ENCODE data around the gene MYH9.

Gene MYH9

DNA sequence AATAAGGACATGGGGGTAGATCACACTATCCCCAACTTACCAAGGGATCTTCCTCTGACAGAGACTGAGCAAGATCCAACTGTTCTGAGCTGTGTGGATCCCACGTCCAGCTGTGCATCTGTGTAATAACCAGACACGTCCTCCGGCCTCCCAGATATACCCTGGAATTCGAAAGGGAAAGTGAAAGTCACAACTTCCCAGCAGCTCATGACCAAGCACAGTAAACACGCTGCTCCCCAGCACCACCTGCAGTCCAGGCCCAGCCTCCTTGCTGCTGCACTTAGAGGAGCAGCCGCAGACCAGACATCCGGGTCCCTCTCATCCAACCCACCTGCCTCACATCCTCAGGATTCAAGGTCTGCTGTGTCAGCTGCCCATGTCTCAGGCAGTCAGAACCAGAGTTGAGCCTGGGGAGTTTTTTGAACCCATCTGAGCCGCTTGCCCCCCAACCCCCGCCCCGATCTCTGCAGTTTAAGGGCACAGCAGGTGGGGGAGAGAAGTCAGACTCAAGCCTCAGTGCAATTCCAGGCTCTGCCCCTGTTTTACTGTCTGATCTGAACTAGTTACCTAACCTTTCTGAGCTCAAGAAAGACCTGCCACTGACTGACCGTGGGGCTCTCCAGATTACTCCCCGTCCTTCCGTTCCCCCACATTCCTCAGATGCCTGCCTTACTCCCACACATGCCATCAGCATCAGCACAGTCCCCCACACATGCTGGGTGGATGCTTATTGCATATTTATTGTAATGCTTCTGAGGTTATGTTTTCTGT lies 148.2 kb downstream of the MYH9 start, which contains the start of gene APOL2:
Gene APOL2 (minus strand): TSS at position 127 of the 771 bp plus-strand sequence. CDS start 6,365 bp downstream, outside the sequence.
- in situ Hi-C loops (cut with MboI; ENCODE audit: low sequenced_read_pairs, unreplicated experiment) = no loop called here
- TF ChIP-seq, protein P1, sequence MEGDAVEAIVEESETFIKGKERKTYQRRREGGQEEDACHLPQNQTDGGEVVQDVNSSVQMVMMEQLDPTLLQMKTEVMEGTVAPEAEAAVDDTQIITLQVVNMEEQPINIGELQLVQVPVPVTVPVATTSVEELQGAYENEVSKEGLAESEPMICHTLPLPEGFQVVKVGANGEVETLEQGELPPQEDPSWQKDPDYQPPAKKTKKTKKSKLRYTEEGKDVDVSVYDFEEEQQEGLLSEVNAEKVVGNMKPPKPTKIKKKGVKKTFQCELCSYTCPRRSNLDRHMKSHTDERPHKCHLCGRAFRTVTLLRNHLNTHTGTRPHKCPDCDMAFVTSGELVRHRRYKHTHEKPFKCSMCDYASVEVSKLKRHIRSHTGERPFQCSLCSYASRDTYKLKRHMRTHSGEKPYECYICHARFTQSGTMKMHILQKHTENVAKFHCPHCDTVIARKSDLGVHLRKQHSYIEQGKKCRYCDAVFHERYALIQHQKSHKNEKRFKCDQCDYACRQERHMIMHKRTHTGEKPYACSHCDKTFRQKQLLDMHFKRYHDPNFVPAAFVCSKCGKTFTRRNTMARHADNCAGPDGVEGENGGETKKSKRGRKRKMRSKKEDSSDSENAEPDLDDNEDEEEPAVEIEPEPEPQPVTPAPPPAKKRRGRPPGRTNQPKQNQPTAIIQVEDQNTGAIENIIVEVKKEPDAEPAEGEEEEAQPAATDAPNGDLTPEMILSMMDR (IDR thresholded peaks at IDR 0.05; ENCODE audit: borderline replicate concordance, control extremely low read depth, extremely low read depth, insufficient read depth, missing control alignments) = peak; percentile 80
- DNase-seq (ENCODE audit: low spot score) = peak; percentile 87

DNA sequence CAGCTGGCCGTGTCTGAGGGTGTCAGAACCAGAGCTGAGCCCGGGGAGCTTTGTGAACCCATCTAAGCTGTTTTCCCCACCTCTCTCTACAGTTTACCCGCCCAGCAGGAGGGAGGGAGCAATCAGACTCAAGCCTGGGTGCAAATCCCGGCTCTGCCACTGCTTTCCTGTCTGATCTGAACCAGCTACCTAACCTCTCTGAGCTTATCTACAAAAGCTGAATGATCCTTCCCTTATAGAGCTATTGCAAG lies 148.7 kb downstream of the MYH9 start:
- TF ChIP-seq, protein P1 (IDR thresholded peaks at IDR 0.05; ENCODE audit: borderline replicate concordance, control extremely low read depth, extremely low read depth, insufficient read depth, missing control alignments) = no peak
- in situ Hi-C loops (cut with MboI; ENCODE audit: low sequenced_read_pairs, unreplicated experiment) = no loop called here
- DNase-seq (ENCODE audit: low spot score) = no peak

DNA sequence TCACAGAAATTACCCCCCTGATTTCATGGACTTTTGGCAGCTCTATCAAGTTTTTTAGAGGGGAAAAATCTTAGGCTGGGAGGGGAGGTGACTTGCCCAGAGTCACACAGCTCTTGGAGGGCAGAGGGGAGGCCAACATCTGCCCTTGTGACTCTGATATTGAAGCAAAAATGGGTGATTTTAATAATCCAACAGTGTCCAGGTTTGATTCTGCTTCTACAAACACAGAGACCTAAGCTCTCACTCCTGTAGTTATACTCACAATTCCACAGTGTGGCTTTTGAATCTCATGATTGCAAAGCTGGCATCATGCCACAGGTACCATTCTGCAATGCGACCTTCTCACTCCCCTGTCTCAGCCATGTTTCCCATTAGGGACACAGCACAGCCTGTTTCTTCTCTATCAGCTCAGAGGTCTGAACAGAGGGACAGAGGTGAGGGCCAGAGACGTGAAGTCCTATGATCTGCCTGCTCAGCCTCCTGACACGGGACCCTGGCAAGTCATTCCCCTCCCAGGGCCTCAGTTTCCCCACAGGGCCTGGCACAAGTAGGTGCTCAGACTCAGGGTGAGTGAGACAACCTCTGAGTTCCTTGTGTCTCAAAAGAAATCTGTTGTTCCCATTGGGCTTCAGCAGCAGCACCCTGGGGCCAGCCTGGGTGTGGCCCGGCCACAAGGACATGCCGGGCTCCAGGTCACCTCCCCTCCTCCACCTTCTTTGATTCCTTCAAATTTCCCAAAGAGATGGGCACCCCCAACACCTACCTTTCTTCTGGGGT lies 149.2 kb downstream of the MYH9 start:
- in situ Hi-C loops (cut with MboI; ENCODE audit: low sequenced_read_pairs, unreplicated experiment) = no loop called here
- no peak for DNase-seq (ENCODE audit: low spot score)
- TF ChIP-seq, protein P1 (IDR thresholded peaks at IDR 0.05; ENCODE audit: borderline replicate concordance, control extremely low read depth, extremely low read depth, insufficient read depth, missing control alignments) = no peak

DNA sequence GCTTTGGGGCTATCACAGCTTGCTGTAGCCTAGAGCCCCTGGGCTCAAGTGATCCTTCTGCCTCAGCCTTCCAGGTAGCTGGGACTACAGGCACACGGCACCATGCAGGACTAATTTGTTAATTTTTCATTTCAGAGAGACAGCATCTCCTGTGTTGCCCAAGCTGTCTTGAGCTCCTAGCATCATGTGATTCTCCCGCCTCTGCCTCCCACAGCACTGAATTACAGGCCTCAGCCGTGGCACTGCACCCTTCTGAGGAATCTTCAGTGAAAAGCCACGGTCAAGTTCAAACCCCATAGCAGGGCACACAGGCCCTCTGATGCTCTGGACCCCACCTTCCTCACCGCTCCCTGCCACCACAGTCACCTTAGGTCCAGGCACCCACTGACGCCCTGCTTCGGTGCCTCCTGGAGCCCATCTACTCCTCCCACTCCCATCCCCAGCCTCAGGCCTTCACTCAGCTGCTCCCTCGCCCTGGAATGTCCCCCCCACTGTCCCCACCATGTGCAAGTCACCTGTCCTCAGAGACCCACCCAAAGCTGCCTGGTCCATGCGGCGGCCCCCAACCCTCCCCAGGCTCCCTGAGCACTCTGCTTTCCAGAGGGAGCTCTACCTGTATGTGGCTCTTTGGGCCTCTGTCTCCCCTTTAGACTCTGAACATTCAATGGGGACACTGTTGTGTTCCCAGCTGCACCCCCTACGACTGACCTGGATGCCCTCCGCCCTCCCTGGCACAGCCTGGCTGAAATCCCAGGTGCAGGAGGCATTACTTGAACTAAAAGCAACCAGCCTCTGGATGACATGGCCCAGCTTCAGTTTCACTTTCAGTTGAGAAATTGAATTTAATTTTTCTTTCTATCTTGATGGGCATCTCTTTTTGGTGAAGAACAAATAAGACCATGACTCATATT lies 150.1 kb downstream of the MYH9 start:
- in situ Hi-C loops (cut with MboI; ENCODE audit: low sequenced_read_pairs, unreplicated experiment) = no loop called here
- TF ChIP-seq, protein P1 (IDR thresholded peaks at IDR 0.05; ENCODE audit: borderline replicate concordance, control extremely low read depth, extremely low read depth, insufficient read depth, missing control alignments) = no peak
- DNase-seq (ENCODE audit: low spot score) = peak; percentile 52

DNA sequence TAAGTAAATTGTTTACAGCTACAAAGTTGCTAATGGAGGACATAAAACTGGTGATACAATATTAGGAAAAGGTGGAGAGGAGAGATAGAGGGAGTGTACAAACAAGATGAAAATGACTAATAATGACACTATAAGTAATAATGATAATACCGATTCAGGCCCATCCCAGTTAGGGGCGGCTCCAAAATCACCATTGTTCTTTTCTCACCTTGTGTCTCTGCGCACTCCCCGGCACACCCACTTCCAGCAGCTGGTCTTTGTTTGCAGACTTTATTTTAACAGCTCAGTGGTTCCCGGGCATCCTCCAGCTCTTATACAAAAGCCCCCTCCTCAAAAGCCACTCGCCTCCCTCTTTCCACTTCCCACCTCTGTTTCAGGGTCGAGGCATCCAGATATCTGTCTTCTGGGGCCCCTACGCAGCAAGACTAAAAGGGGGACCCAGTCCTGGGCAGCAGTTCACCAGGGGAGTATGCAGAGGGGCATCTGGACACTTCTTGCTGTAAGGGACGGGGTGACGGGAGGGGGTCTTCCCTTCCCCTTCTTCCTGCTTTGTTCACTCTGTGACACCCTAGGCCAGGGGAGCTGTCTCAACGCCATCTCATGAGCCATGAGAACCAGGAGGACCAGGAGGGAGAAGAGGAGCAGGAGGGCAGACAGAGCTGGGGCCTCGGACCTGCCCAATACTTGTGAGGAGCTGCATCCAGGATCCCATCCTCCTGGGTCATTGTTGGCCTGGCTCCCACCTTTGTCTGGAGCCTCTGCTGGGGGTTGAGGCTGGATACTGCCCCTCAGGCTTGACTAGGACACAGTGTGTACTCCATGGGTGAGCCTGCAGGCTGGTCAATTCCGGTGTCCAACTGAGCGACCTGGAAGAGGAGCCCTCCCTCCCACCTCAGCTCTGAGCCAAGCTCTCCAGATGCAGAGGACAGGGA lies 151.1 kb downstream of the MYH9 start:
- in situ Hi-C loops (cut with MboI; ENCODE audit: low sequenced_read_pairs, unreplicated experiment) = no loop called here
- no peak for DNase-seq (ENCODE audit: low spot score)

More for the DNA sequence above, 151.1 kb downstream of the MYH9 start:
- TF ChIP-seq, protein P1 (IDR thresholded peaks at IDR 0.05; ENCODE audit: borderline replicate concordance, control extremely low read depth, extremely low read depth, insufficient read depth, missing control alignments) = no peak
